ENCODE results near the gene ZFP3. TPM values are rescaled to one million over a fixed set of nuclear protein-coding genes. Genes with fewer than 3 reads are reported as not detected.
"Not testable (repeated sequence)": the region's sequence is repeated elsewhere in the genome, so short reads cannot be mapped to it uniquely, and the experiment has no call there.

ZFP3 gene
- 2.0 TPM for polyA plus RNA-seq (2013, experiment 1 of 2; ENCODE audit: insufficient read length)
- polyA plus RNA-seq (2013, experiment 2 of 2; ENCODE audit: insufficient read length) = 2.4 TPM

DNA sequence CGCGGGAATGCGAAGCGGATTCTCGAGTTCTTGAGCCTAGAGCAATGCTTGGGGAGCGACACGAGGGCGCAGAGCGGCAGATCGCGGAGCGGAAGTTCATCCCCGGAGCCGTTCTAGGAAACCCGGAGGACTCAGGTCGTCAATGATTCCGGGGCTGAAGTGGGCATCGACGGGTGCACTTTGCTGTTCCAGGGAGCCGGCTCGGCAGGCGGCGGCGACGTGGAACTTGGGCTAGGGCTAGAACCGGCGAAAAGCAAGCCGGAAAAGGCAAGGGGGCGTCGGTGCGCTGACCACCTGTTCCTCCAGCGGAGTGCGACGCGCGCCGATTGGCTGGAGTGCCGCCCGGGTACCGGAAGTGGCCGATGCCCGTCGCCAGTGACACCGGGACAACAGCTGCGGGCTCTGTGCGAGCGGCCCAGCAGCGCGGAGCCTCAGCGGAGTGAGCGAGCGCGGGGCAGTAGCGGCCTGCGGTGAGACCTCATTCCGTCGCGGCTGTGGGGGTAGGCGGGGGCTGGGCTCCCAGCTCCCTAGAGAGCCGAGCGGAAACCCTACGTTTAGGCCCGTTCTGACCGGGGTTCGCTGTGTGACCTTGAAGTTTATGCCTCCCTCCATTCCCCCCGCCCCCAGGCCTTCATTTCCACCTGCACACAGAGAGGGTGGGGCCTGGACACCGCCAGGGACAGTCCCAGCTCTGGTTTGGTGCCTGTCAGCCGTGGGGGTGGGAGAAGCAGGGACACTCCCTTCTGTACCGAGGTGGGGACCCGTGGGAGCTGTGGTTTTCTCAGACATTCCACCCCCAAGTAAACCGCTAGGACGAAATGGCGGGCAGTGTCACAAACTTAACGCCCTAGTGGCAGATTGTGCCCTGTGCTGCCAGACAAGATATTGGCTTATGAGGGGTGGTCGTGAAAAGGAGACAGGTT lies at the start of gene ZFP3:
ZFP3 (plus strand) TSS at position 362 of the 923 bp plus-strand sequence. CDS start 13,038 bp downstream, outside the sequence.
- DNase-seq = peak; percentile 78

DNA sequence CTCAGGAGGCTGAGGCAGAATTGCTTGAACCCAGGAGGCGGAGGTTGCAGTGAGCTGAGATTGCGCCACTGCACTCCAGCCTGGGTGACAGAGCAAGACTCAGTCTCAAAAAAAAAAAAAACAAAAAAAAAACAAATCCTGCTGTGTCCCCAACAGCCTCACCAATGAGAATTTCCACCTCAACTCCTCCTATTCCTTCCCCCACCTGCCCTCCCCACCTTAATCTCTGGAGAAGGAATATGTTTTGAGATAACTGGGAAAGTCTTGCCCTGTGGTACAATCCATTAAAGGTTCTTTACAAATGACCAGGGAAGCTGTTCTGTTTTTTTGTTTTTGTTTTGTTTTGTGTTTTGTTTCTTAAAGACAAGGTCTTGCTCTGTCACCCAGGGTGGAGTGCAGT lies 48.1 kb upstream of the ZFP3 start:
- DNase-seq = not testable (repeated sequence)

- DNase-seq = peak; percentile 86
Observed at GRCh38 chr17:5031365-5032082, 46.7 kb upstream of the ZFP3 start.

DNA sequence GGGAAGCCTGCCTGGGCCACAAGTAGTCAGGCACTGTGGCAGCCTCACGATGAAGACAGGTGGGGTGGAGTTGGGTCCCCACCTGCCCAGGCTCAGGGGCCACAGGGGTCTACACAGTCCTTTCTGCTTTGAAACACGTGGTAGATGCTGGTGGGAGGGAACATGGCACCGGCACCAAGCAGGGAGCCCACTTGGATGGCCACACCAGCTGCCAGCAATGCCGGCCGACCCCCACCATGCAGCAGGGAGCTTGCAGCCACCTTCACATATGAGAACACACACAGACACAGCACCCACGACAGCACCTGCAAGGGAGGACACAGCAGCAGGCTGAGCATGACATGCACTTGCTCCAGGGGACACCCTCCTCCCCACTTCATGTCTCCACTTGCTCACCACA lies 45.4 kb upstream of the ZFP3 start:
- DNase-seq = no peak

GRCh38 chr17:5033352-5034015 lies 44.8 kb upstream of the ZFP3 start:
- no peak for DNase-seq

- no peak for DNase-seq
Observed at GRCh38 chr17:5034063-5034462, 44.2 kb upstream of the ZFP3 start.

DNA sequence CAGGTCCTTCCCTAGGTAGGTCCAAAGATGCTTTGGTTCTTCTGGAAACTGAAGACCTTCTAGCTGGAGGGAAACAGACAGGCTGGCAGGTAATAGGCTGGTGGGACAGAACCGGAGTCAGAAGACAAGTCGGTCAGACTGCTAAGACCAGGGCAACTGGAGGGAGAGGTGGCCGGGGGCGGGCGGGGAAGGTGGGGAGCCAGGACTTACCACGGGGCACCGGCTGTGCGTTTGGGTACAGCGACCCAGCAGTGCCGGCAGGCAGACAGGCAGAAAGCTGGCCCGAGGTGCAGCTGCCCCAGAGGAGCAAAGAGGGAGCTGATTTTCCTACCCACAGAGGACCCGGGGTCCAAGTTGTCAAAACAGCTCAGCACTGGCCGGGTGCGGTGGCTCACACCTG lies 43.6 kb upstream of the ZFP3 start:
- DNase-seq = no peak

GRCh38 chr17:5035315-5035714 lies 43.0 kb upstream of the ZFP3 start, which contains the start of gene SLC52A1:
TSS of gene SLC52A1 (minus strand) at chr17:5035426. CDS start at chr17:5034606, 820 bp downstream.
- no peak for DNase-seq

DNA sequence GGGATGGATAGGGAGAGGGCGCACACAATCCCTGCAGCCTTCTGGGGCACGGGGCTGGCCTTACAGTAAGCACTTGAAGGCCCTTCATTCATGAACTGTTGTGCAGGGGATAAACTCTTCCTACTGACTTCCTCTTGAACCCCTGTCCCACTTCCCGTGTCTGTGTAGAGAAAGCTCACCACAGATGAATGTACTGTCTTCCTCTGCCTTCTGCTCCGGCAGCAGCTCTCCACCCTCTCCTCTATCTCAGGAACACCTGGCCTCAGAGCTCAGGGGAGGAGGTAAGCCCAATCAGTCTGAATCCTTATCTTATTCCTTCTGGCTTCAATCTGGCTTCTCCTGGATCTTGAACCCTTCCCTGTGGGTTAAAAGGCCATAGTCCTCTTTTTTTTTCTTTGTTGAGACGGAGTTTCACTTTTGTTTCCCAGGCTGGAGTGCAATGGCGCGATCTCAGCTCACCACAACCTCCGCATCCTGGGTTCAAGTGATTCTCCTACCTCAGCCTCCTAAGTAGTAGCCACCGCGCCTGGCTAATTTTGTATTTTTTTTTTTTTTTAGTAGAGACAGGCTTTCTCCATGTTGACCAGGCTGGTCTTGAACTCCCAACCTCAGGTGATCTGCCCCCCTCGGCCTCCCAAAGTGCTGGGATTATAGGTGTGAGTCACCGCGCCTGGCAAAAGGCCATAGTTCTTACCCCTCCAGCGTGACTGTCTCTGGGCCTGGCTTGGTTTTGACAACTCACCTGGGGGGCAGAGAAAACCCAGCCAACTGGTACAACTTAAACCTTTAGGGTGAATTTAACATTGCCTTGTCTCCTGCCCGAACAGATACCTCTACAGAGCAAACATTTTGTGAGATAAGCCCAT lies 35.9 kb upstream of the ZFP3 start:
- DNase-seq = no peak

DNA sequence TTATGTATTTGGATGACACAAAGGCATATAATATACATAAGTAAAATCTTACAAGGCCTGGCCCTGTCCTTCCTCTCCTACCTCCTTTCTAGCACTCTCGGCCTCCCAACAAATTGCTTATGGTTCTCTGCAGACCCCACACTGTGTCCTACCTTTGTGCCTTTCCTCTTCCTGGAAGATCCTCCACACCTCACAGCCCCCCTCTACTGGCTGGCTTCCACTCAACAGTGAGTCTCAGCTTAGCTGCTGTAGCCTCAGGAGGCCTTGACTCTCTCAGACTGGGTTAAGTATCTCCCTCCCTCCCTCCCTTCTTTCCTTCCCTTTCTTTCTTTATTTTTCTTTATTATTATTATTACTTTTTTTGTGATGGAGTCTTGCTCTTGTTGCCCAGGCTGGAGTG lies 34.7 kb upstream of the ZFP3 start:
- DNase-seq = no peak

- no peak for DNase-seq
Observed at GRCh38 chr17:5044630-5045029, 33.6 kb upstream of the ZFP3 start.

- no peak for DNase-seq
Observed at GRCh38 chr17:5045496-5045895, 32.8 kb upstream of the ZFP3 start.

- DNase-seq = no peak
Observed at GRCh38 chr17:5047446-5047845, 30.8 kb upstream of the ZFP3 start.

- DNase-seq = no peak
Observed at GRCh38 chr17:5049314-5049841, 28.9 kb upstream of the ZFP3 start.

GRCh38 chr17:5050278-5050677 lies 28.0 kb upstream of the ZFP3 start:
- DNase-seq = peak; percentile 15

DNA sequence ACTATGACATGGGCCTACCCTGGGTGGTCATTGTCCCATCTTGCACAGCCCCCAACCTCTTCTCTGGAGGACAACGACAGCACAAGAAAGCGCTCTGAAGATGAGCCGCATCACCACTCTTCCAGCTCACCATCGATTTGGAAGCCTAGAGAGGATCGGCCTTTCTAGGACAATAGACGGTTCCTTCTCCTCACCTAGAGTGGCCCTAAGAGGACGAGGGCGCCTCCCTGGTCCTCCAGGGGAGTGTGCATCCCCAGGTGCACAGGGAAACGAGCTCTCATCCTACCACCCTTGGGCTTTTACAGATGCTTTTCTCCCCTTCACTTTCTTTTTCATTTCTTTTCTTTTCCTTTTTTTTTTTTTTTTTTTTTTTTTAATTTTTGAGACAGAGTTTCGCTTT lies 22.7 kb upstream of the ZFP3 start:
- no peak for DNase-seq

DNA sequence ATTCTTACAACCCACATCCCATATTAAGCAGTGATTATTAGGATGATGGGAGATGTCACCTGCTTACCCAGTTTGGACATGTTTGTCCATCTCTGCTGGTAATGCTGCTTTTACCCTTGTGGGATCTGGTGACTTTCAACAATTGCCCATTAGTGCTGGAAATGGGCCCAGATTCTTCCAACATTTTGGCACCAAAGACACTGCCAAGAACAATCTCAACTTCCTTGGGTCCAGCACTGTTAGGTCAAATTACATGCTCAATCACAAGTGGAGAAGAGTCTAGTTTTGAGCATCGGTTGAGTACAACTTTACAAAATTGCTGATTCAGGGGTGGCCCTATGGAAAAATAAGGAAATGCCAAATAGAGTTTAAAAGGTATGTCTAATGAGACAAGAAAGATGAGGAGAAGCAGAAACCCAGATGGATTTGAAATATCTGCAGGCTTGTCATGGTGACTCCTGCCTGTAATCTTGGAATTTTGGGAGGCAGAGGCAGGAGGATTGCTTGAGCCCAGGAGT lies 13.0 kb upstream of the ZFP3 start:
- no peak for DNase-seq

DNA sequence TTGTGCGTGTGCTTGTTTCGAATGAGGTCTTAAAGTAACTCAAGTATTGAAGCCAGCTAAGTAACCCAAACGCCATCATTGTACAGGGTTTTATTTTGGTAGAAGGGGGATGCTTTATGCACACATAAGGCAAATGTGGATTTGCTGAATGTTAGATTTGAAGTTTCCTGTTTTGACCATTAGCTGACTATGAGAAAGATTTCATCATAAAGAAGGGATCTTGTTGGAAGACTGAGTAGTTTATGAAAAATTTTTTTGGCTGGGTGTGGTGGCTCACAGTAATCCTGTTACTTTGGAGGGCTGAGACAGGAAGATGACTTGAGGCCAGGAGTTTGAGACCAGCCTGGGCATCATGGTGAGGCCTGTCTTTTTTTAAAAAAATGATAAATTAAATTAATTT lies 10.0 kb upstream of the ZFP3 start:
- DNase-seq = no peak

DNA sequence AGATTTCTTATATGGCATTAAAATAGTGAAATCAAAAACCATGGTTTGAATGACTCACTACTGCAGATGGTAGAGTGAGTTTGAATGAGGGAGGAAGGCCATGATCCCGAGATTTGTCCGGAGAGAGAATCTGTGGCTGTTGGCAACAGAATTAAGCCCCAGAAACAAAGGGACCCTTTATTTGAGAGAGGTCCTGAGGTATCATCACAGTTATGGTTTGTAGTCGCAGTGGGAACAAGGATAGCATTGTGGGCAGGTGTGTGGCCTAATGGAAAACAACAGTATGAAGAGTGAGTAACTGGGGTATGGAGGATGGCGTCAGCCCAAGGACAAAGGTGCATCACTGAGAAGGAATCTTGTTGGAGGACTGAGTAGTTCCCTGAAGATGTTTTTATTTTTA lies 8.5 kb upstream of the ZFP3 start:
- no peak for DNase-seq

DNA sequence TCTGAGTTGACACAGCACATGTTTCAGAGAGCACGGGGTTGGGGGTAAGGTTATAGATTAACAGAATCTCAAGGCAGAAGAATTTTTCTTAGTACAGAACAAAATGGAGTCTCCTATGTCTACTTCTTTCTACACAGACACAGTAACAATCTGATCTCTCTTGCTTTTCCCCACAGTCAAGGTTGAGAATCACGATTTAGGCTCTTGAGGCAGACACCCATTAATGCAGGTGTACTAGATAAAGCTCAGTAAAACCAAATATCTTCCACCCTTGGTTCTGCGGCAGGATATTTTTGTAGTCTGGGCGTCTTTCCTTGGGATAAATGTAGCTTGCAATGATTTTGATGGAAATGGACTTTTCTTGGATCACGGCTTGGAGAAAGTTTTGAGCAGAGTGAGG lies 2.8 kb upstream of the ZFP3 start:
- DNase-seq = not testable (repeated sequence)

GRCh38 chr17:5077275-5077674 lies 992 bp upstream of the ZFP3 start:
- DNase-seq = not testable (repeated sequence)

- DNase-seq = no peak
Observed at GRCh38 chr17:5077781-5078105, 524 bp upstream of the ZFP3 start.
